Type B pancreatic cell (in vitro differentiated cells): ENCODE measurements around the gene DOK6. TPM values are rescaled to one million over a fixed set of nuclear protein-coding genes. Genes with fewer than 3 reads are reported as not detected.

Experiments
- DNase-seq: peaks from one replicate; pipeline ENCODE4 v3.0.0; 2021; ENCODE audit warnings: mixed read lengths; ENCODE audit not compliant: unreplicated experiment; ENCODE audit errors: extremely low spot score
- H3K27ac Mint-ChIP-seq: 2 replicates; pipeline ENCODE4 v1.8.0; 2021; ENCODE audit warnings: mild to moderate bottlenecking, mixed read lengths
- H3K27me3 Mint-ChIP-seq: 2 replicates; pipeline ENCODE4 v1.8.0; 2021; ENCODE audit warnings: mixed read lengths
- H3K36me3 Mint-ChIP-seq: 2 replicates; pipeline ENCODE4 v1.8.0; 2021; ENCODE audit warnings: mixed read lengths
- H3K4me1 Mint-ChIP-seq: one replicate; pipeline ENCODE4 v1.8.0; 2021; ENCODE audit warnings: mixed read lengths; ENCODE audit not compliant: unreplicated experiment
- H3K4me3 Mint-ChIP-seq: 2 replicates; pipeline ENCODE4 v1.8.0; 2021; ENCODE audit warnings: mild to moderate bottlenecking, mixed read lengths
- H3K9me3 Mint-ChIP-seq: 2 replicates; pipeline ENCODE4 v1.8.0; 2021; ENCODE audit warnings: mixed read lengths
- total RNA-seq: library from RNA; stranded (reverse); gene quantifications from 2 replicates; pipeline ENCODE4 v1.2.1, GENCODE V29; 2021; ENCODE audit warnings: low replicate concordance
- TF ChIP-seq, protein P1 (sequence below): fragments of 200-600 bp; sonication (generic); conservative IDR thresholded peaks from 2 replicates; pipeline ENCODE4 v1.5.0; 2021; ENCODE audit warnings: antibody characterized with exemption, mild to moderate bottlenecking

Gene DOK6
- total RNA-seq, 1 donor from 2014 or later: 7.3 TPM

DNA sequence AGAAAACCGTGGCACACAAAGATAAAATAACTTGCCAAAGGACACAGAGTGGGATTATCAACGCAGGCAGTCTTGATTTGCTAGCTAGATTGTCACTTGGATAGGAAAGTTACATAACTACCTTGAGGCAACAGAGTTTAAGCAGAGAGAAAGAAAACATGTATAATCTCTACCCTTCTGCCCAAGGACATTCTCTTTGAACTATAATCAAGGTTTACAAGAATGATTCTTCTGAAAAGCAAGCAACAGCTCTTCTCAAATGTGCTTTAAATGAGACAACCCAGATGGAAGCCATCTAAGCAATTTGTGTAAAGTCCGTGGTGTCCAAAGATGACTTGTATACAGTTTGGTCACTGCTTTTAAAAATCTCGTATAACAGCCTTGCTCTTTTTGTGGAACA is 369.6 kb downstream of the DOK6 start:
- TF ChIP-seq, protein P1, sequence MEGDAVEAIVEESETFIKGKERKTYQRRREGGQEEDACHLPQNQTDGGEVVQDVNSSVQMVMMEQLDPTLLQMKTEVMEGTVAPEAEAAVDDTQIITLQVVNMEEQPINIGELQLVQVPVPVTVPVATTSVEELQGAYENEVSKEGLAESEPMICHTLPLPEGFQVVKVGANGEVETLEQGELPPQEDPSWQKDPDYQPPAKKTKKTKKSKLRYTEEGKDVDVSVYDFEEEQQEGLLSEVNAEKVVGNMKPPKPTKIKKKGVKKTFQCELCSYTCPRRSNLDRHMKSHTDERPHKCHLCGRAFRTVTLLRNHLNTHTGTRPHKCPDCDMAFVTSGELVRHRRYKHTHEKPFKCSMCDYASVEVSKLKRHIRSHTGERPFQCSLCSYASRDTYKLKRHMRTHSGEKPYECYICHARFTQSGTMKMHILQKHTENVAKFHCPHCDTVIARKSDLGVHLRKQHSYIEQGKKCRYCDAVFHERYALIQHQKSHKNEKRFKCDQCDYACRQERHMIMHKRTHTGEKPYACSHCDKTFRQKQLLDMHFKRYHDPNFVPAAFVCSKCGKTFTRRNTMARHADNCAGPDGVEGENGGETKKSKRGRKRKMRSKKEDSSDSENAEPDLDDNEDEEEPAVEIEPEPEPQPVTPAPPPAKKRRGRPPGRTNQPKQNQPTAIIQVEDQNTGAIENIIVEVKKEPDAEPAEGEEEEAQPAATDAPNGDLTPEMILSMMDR: no peak
- Mint-ChIP-seq H3K36me3 (no peaks in the 10 kb centered on the region), H3K4me3 (no peak overlapping the region), H3K9me3 (no peaks in the 10 kb centered on the region), H3K27ac (no peak overlapping the region), H3K27me3 (no peaks in the 10 kb centered on the region), H3K4me1 (no peaks in the 10 kb centered on the region)
- no peak for DNase-seq

DNA sequence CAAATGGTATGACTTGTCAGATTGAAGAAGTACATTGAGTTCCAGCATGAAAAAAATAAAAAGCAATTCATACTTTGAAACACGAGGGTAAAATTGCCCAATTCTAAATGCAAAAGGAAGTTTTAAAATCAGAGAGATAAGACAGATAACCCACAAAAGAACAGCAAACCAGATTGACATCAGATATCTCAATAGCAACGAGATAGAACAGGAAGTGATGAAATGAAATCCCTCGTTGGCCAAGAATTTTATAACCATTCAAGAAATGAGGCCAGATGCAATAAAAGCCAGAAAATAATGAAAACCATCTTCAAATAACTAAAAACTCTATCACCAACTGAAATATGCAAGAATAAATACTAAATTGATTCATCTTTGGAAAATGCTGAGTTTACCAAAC is 374.1 kb downstream of the DOK6 start:
- Mint-ChIP-seq H3K4me1 (no peaks in the 10 kb centered on the region), H3K27me3 (no peaks in the 10 kb centered on the region), H3K36me3 (no peaks in the 10 kb centered on the region), H3K9me3 (no peaks in the 10 kb centered on the region), H3K4me3 (no peak overlapping the region), H3K27ac (no peak overlapping the region)
- no peak for DNase-seq
- TF ChIP-seq, protein P1: no peak

DNA sequence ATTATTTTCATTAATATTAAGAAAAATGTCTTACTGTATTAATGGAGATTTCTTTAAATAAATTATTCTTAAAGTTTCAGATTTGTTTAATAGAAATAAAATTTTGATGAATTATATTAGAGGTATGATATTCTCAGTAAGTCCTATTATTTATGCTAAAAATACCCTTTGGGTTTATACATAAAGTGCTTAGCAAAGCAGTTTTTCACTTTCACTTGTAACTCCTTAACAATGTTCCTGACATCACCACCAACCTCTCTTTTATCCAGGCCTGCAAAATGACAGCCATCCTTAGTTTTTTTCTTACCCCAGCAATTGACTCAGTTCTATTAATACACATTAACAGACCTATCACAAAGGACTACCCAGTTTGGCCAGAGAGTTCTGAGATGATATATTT is 376.6 kb downstream of the DOK6 start:
- no peaks in the 10 kb centered on the region for H3K4me1 Mint-ChIP-seq
- no peaks in the 10 kb centered on the region for H3K36me3 Mint-ChIP-seq
- DNase-seq: no peak
- no peaks in the 10 kb centered on the region for H3K9me3 Mint-ChIP-seq
- H3K27me3 Mint-ChIP-seq: no peaks in the 10 kb centered on the region
- TF ChIP-seq, protein P1: no peak
- H3K4me3 Mint-ChIP-seq: no peak overlapping the region
- H3K27ac Mint-ChIP-seq: no peak overlapping the region

DNA sequence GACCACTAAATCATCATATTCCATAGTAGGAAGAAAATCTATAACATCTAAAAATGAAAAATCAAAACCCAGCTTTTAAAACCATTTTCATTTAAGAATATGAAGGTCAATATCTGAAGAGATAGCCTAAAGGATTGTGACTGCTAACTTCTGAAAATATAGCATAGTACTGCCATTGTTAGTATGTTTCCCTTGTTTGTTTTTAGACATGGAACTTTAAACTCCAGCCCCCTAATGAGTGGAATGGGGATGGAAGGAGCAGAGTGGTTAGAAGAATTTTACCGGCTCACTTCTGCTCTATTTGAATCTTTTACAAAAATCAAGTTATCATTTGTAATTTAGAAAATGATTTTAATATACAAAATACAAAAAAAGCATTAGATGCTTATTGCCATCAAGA is 378.0 kb downstream of the DOK6 start:
- H3K4me3 Mint-ChIP-seq: no peak overlapping the region
- no peaks in the 10 kb centered on the region for H3K36me3 Mint-ChIP-seq
- no peaks in the 10 kb centered on the region for H3K27me3 Mint-ChIP-seq
- TF ChIP-seq, protein P1: no peak
- no peaks in the 10 kb centered on the region for H3K9me3 Mint-ChIP-seq
- DNase-seq: no peak
- no peak overlapping the region for H3K27ac Mint-ChIP-seq
- H3K4me1 Mint-ChIP-seq: no peaks in the 10 kb centered on the region

DNA sequence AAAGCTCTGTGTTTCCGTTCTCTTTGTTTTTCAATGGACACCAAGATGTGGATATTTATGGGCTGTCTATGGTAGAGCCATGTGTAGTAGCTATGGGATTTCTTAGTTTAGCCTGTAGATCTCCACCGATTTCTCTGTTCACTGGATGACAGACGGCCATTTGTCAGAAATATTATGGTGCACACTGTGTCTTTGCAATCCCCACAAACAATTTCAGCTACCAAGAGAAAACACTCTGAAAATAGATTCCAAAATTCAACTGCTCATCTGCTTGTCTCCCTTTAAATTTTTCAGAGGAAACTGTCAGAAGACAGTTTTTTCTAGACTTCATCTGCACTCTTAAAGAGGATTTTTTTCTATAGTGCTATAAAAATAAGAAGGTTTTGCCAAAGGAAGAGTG is 380.2 kb downstream of the DOK6 start:
- Mint-ChIP-seq H3K9me3 (no peaks in the 10 kb centered on the region), H3K27ac (no peak overlapping the region), H3K27me3 (no peaks in the 10 kb centered on the region), H3K4me3 (no peak overlapping the region), H3K4me1 (no peaks in the 10 kb centered on the region), H3K36me3 (no peaks in the 10 kb centered on the region)
- TF ChIP-seq, protein P1: no peak
- no peak for DNase-seq

DNA sequence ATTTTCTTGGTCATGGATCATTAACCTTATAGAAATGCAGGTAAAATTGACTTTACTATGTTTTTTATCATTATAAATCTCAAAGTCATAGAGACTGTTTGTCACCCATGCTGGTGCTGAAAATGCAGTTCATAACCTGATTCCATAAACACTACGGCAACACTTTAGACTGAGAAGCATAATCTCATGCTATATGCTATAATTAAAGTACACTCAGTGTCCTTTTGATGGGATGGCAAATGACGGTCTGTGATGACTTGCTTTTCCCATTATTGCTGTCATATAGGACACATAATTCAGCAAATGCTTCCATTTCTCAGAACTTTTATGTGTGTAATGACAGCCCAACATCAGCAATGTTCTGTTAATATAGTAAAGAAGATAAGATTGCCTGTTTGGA is 384.1 kb downstream of the DOK6 start:
- Mint-ChIP-seq H3K4me3 (no peak overlapping the region), H3K27ac (no peak overlapping the region), H3K27me3 (no peaks in the 10 kb centered on the region), H3K9me3 (no peaks in the 10 kb centered on the region), H3K4me1 (no peaks in the 10 kb centered on the region), H3K36me3 (no peaks in the 10 kb centered on the region)
- DNase-seq: no peak
- TF ChIP-seq, protein P1: no peak
